Thyroid gland (tissue), 4 donors: ENCODE data around the gene UNC13D. TPM values are rescaled to one million over a fixed set of nuclear protein-coding genes. Genes with fewer than 3 reads are reported as not detected.

Experiments used
- DNase-seq, 2 donors: peaks; one replicate each; pipeline ENCODE4 v3.0.0-alpha.2; 2019
- H3K27ac ChIP-seq, 3 donors: fragments of 200-600 bp; sonication (generic); 1 replicate in 2 of 3; 2 replicates in 1 of 3; pipeline ENCODE4 v1.5.1; 2016 to 2019; ENCODE audit warnings: mild to moderate bottlenecking in 1 of 3, moderate library complexity in 1 of 3
- H3K27me3 ChIP-seq: fragments of 200-600 bp; sonication (generic); one replicate; pipeline ENCODE4 v1.5.1; 2019
- H3K36me3 ChIP-seq, 2 donors: fragments of 200-600 bp; sonication (generic); one replicate each; pipeline ENCODE4 v1.5.1; 2016 to 2019
- H3K4me1 ChIP-seq, 2 donors: fragments of 200-600 bp; sonication (generic); one replicate each; pipeline ENCODE4 v1.5.1; 2017 to 2019
- H3K4me3 ChIP-seq, 3 donors: fragments of 200-600 bp; sonication (generic); replicated peaks in 1 of 3; 1 replicate in 2 of 3; 2 replicates in 1 of 3; pipeline ENCODE4 v1.5.1; 2016; ENCODE audit warnings: mild to moderate bottlenecking in 1 of 3
- H3K9me3 ChIP-seq: fragments of 200-600 bp; sonication (generic); one replicate; pipeline ENCODE4 v1.5.1; 2017
- CTCF ChIP-seq, 6 experiments: fragments of 200-600 bp in 3 of 6; fragments of 450-650 bp in 3 of 6; sonication (generic) in 3 of 6; IDR thresholded peaks; one replicate each; pipeline ENCODE4 v1.5.1; 2016 to 2019; ENCODE audit warnings: antibody characterized with exemption in 6 of 6, mild to moderate bottlenecking in 2 of 6, inconsistent platforms in 1 of 6, moderate library complexity in 1 of 6
- POLR2A ChIP-seq, 2 donors: fragments of 450-650 bp; IDR thresholded peaks; one replicate each; pipeline ENCODE4 v1.6.1; 2017; ENCODE audit warnings: antibody characterized with exemption in 2 of 2, mild to moderate bottlenecking in 2 of 2, moderate library complexity in 1 of 2
- WGBS, 2 donors: methylation state at CpG; one replicate each; pipeline ENCODE4 v1.1.5; 2017; 5-methylcytosine and 5-hydroxymethylcytosine counted together
- intact Hi-C: fragments of 100-400 bp; cut with DNase I; formaldehyde crosslinking; loops from one replicate; pipeline ENCODE4 v1.15.1; 2023
- total RNA-seq, 4 donors: library from RNA; depleted of rRNA; stranded (reverse); fragments of >200 nt; gene quantifications; one replicate each; pipeline ENCODE4 v1.2.3, GENCODE V29; 2016

Gene UNC13D
- total RNA-seq, 4 donors from 2014 or later = 4.0 to 8.1 (median 5.2) TPM

DNA sequence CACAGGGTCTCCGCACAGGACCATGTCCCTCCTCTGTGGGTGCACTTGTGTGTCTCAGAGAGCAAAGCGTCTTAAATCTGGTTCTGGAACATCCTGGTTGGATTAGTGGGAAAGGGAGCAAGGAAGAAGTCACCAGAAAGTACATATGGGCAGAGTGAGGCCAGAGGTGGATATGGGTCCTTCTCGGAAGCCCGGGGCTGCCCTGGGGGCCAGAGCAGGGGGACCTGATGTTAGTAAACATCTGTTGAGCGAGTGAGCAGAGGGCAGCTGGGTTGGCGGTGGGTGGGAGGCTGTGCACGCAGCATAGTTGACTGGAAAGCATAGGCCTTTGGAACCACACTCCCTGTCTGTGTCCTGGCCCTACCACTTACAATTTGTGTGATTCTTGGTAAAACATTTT lies 22.7 kb downstream of the UNC13D start:
- H3K9me3 ChIP-seq = no peaks in the 10 kb centered on the region
- intact Hi-C loops = no loop called here
- no peak overlapping the region for H3K27ac ChIP-seq
- H3K36me3 ChIP-seq = peaks cover 52 to 55% of the 10 kb centered on the region in 2 donors
- 93 to 99% methylated on average over 7 of the region's 7 CpGs for WGBS, 2 donors
- H3K27me3 ChIP-seq = no peaks in the 10 kb centered on the region
- no peak for TF ChIP-seq CTCF (IDR thresholded peaks at IDR 0.05)
- no peak for TF ChIP-seq POLR2A (IDR thresholded peaks at IDR 0.05)
- H3K4me1 ChIP-seq = peaks cover 6 to 9% of the 10 kb centered on the region in 2 donors
- no peak overlapping the region for H3K4me3 ChIP-seq
- DNase-seq = no peak

- no peak overlapping the region for H3K4me3 ChIP-seq
- H3K27ac ChIP-seq = no peak overlapping the region
- no peaks in the 10 kb centered on the region for H3K9me3 ChIP-seq
- H3K36me3 ChIP-seq = peaks cover 56 to 59% of the 10 kb centered on the region in 2 donors
- no peaks in the 10 kb centered on the region for H3K27me3 ChIP-seq
- peaks cover 6 to 9% of the 10 kb centered on the region in 2 donors for H3K4me1 ChIP-seq
- 86 to 89% methylated on average over 16 to 17 of the region's 21 CpGs for WGBS, 2 donors
- TF ChIP-seq CTCF (IDR thresholded peaks at IDR 0.05) (no peak), POLR2A (IDR thresholded peaks at IDR 0.05) (no peak)
- DNase-seq = no peak
- intact Hi-C loops = no loop called here
Observed at GRCh38 chr17:75820094-75821080, 23.8 kb downstream of the UNC13D start.

DNA sequence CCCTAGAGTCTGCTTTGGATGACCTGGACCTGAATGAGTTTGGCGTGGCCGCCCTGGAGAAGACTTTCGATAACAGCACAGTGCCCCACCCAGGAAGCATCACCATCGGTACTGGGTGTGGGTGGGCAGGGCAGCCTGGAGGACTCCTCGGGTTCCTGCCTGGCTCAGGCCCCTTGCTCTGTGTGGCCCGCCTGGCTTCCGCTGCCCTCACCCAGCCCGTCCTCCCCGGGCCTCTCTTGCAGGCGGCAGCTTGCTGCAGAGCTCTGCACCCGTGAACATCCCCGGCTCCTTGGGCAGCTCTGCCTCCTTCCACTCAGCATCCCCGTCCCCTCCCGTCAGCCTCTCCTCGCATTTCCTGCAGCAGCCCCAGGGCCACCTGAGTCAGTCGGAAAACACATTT lies 24.5 kb downstream of the UNC13D start:
- TF ChIP-seq CTCF (IDR thresholded peaks at IDR 0.05) = no peak
- no peak for TF ChIP-seq POLR2A (IDR thresholded peaks at IDR 0.05)
- DNase-seq = no peak
- intact Hi-C loops = no loop called here

GRCh38 chr17:75819116-75819515 lies 25.1 kb downstream of the UNC13D start:
- no peak for DNase-seq
- no peaks in the 10 kb centered on the region for H3K9me3 ChIP-seq
- 90 to 96% methylated on average over 7 of the region's 7 CpGs for WGBS, 2 donors
- H3K4me3 ChIP-seq = no peak overlapping the region
- no peaks in the 10 kb centered on the region for H3K27me3 ChIP-seq
- peaks cover 6 to 9% of the 10 kb centered on the region in 2 donors for H3K4me1 ChIP-seq
- intact Hi-C loops = no loop called here
- no peak overlapping the region for H3K27ac ChIP-seq
- no peak for TF ChIP-seq POLR2A (IDR thresholded peaks at IDR 0.05)
- TF ChIP-seq CTCF (IDR thresholded peaks at IDR 0.05) = no peak
- peaks cover 56 to 58% of the 10 kb centered on the region in 2 donors for H3K36me3 ChIP-seq

More for the DNA sequence above, 24.5 kb downstream of the UNC13D start:
- Histone ChIP-seq H3K4me1 (peaks cover 6 to 9% of the 10 kb centered on the region in 2 donors), H3K27ac (no peak overlapping the region), H3K9me3 (no peaks in the 10 kb centered on the region), H3K4me3 (no peak overlapping the region), H3K27me3 (no peaks in the 10 kb centered on the region), H3K36me3 (peaks cover 59% of the 10 kb centered on the region in 2 donors)
- WGBS, 2 donors = 95% methylated on average over 16 of the region's 16 CpGs

DNA sequence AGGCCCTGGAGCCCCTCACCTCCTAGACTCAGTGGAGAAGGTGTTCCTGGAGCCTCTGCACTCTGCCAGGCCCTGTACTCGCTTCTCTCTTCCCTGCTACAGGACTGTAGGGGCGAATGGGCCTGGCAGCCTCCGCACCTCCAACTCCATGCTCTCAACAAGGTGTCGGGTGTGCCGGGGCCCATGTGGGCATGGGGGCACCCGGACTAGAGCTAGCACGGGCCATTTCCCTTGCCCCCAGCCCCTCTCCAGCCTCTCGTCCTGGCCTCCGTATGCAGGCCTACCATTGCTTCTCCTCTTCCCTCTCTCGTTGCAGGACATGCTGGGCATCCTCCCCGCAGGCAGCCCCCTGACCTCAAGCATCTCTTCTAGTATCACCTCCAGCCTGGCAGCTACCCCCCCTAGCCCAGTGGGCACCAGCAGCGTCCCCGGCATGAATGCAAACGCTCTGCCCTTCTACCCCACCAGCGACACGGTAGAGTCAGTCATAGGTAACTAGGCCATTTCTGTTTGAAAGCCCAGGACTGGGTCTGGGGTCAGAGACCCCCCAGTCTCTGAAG lies 25.8 kb downstream of the UNC13D start:
- Histone ChIP-seq H3K27ac (no peak overlapping the region), H3K27me3 (no peaks in the 10 kb centered on the region), H3K9me3 (no peaks in the 10 kb centered on the region), H3K36me3 (peaks cover 56 to 57% of the 10 kb centered on the region in 2 donors), H3K4me1 (peaks cover 6 to 9% of the 10 kb centered on the region in 2 donors), H3K4me3 (no peak overlapping the region)
- 95 to 97% methylated on average over 16 of the region's 16 CpGs for WGBS, 2 donors
- intact Hi-C loops = no loop called here
- no peak for DNase-seq
- TF ChIP-seq CTCF (IDR thresholded peaks at IDR 0.05) (no peak), POLR2A (IDR thresholded peaks at IDR 0.05) (no peak)
